NCI-H748 (cell line): ENCODE measurements around the gene PVRIG.

Experiments used
- DNase-seq: peaks from one replicate; lab custom pipeline; 2025; ENCODE audit not compliant: unreplicated experiment; lab: John Stamatoyannopoulos, UW

The PVRIG gene

DNA sequence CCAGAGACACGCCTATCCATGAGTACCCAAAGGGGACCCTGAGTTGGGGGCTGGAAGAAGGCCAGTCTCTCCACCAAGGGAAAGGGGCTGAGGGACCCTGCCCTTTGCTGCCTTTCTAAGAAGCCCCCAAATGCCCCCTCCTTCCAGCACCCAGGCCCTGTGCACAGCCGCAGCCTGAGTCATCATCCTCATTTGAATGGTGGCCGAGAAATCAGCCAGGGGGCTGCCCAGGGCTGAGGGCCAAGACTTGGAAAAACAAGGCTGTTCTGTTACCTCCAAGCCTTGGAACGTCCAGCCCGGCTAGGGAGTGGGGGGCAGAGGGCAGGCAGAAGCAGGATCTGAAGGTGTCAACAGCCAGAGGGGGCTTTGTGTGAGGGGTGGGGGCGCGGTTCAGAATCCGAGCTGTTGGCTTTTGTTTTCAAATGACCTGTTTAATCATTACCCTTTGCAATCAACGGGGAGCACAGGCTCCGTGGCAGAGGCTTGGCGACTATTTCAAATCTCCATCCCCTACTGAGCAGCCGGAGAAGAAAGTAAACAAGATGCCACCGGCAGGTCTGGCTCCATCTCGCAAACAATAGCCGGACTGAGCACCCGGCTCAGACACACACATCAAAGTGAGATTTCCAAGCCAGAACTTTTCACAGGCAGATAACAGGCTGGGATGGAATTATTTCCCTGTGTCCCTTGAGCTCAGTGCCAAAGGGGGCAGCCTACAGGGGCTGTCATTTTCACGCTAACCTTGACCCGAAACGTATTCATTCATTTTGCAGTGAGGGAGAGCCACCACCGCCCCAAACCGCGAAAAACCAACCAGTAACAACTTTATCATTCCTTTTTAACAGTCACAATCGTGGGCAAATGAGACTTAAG lies 50.5 kb downstream of the PVRIG start:
- peak; percentile 33 for DNase-seq
